ENCODE data around the gene GALNT6.
"Not testable (repeated sequence)": the region's sequence is repeated elsewhere in the genome, so short reads cannot be mapped to it uniquely, and the experiment has no call there.

GALNT6 gene

GRCh38 chr12:51357374-51358047 lies 33.7 kb downstream of the GALNT6 start:
- no peak for DNase-seq (ENCODE audit: low read depth)

- peak; percentile 28 for DNase-seq (ENCODE audit: low read depth)
Measured at GRCh38 chr12:51351913-51352532, 39.2 kb downstream of the GALNT6 start.

DNA sequence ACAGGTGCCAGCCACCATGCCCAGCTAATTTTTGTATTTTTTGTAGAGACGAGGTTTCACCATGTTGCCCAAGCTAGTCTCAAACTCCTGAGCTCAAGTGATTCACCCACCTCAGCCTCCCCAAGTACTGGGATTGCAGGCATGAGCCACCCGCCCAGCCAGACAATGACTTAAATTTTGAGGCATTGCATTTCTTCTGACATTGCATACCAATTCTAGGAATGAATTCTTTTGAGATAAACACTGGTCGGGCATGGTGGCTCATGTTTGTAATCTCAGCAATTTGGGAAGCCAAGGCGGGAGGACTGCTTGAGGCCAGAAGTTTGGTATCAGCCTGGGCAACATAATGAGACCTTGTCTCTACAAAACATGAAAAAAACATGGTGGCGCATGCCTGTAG lies 42.2 kb downstream of the GALNT6 start:
- no peak for DNase-seq (ENCODE audit: low read depth)

GRCh38 chr12:51348116-51348515 lies 43.1 kb downstream of the GALNT6 start:
- no peak for DNase-seq (ENCODE audit: low read depth)

DNA sequence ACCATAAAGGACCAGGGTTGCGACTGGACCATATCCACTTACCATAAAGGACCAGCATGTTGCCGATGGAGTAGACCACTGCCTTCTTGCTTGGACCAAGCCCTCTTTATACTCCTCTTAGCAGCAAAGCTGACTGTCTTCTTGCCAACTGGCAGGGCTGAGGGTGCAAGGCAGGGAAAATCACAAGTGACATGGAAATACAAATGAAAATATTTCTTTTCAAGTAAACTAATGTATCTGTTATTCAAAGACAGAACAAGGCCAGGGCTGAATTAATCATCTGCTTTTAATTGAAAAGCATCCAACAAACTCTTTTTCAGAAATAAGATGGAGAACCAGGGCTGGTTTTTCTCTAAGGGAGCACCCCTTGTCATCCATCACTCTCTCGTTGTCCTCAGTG lies 44.6 kb downstream of the GALNT6 start, which contains the start of gene CELA1:
Gene CELA1, minus strand, starts transcription at position 99 of the 400 bp plus-strand sequence. Its CDS starts 41 bp downstream, at position 58.
- no peak for DNase-seq (ENCODE audit: low read depth)

- DNase-seq (ENCODE audit: low read depth), result no peak
Measured at GRCh38 chr12:51345681-51346080, 45.5 kb downstream of the GALNT6 start.

DNA sequence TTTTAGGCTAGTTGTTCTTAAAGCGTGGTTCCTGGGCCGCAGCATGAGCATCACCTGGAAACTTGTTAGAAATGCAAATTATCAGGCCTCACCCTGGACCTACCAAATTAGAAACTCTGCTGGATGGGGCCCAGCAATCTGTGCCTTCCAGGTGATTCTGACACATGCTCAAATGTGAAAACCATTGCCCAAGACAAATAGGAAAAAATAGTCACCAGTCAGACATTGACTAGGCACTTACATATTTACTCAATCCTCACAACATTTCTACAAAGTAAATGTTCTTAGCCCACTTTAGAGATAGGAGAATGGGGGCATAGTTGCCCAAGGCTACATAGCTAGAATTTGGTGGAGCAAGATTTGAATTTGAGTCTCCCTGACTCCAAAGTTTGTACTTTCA lies 48.0 kb downstream of the GALNT6 start:
- no peak for DNase-seq (ENCODE audit: low read depth)

DNA sequence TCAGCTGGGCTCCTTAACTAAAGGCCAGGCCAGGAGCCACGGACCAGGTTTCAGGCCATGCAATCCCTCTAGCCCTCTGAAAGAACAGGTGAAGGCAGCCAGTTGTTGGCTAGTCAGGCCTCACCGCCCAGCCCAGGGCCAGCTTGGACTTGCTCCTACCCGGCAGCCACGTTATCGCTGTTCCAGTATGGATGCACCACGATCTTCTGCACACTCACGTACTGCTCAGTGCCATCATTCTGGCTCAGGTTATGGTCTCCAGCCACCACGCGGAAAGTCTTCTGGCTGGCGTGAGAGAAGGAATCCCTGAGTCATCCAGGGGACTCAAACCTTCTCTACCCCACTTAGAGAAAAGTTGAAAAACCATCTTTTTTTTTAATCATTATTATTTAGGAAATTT lies 48.8 kb downstream of the GALNT6 start:
- DNase-seq (ENCODE audit: low read depth), result no peak

DNA sequence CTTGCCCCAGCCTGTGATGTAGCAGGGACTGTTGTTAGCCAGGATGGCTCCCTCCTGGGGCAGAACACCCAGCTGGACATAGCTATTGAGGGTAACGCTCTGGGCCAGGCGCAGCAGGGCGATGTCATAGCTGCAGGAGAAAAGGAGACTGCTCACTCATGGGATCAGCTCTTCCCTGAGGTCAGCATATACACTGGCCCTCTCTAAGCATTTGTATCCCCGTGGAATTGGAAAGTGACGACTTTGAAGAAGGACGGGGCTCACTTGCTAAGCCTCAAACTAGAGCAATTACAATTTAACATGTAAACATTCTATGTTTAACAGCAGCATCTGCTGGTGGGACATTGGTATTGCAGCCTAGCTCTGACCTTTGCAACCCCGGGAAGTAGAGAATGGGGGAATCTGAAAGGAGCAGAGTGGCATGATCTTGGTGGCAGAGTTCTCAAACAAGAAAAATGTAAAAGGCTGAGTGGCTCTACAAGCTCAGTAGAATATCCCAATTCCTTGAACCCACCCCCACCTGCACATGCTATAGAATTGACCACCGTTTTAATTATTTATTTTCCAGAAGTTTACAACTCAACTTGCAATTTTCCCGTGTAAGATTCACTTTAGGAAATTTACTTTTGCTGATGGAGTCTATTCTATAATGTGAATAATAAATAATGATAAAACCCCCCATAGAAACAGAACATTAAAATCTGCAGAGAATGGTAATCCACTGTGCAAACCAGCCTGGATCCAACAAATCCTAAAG lies 49.8 kb downstream of the GALNT6 start:
- peak; percentile 60 for DNase-seq (ENCODE audit: low read depth)

- no peak for DNase-seq (ENCODE audit: low read depth)
Measured at GRCh38 chr12:51339750-51340149, 51.5 kb downstream of the GALNT6 start.

- DNase-seq (ENCODE audit: low read depth), result not testable (repeated sequence)
Measured at GRCh38 chr12:51337336-51337735, 53.9 kb downstream of the GALNT6 start.

GRCh38 chr12:51335931-51336330 lies 55.3 kb downstream of the GALNT6 start:
- DNase-seq (ENCODE audit: low read depth), result no peak

- DNase-seq (ENCODE audit: low read depth), result no peak
Measured at GRCh38 chr12:51334764-51335163, 56.4 kb downstream of the GALNT6 start.

GRCh38 chr12:51333536-51333935 lies 57.7 kb downstream of the GALNT6 start:
- DNase-seq (ENCODE audit: low read depth), result no peak

GRCh38 chr12:51330186-51330585 lies 61.0 kb downstream of the GALNT6 start:
- no peak for DNase-seq (ENCODE audit: low read depth)

GRCh38 chr12:51329742-51330141 lies 61.5 kb downstream of the GALNT6 start:
- DNase-seq (ENCODE audit: low read depth), result no peak

- DNase-seq (ENCODE audit: low read depth), result no peak
Measured at GRCh38 chr12:51328587-51328986, 62.6 kb downstream of the GALNT6 start.

DNA sequence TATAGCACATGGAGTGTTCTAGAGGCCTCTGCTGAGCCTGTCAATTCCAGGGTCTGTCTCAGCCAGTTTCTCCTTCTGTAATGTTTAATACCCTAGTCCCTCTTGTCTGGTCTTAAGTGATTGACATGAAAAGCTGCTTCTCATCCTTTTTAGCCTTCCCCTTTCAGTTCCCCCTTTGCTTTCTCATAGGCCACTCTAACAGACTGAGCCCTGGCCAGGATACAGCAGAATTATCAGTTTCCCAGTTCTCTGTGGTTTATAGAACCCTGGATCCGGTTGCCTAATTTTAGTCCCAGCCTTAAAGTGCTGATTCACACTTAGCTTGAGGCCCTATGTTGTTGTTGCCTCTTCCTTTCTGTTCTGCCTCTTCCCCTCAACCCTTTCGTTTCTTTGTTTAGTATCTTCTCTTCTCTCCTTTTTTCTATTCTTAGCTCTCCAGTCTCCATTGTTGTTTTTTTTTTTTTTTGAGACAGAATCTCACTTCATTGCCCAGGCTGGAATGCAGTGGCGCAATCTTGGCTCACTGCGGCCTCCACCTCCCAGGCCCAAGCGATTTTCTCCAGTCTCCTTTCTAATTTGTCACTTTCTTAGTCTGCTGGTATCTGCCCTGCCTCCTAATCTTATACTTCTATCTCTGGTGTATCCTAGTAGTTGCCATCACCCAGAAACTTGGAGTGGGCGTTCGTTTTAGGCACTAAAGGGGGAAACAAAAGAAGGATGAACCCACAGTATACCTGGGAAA lies 64.3 kb downstream of the GALNT6 start:
- no peak for DNase-seq (ENCODE audit: low read depth)

DNA sequence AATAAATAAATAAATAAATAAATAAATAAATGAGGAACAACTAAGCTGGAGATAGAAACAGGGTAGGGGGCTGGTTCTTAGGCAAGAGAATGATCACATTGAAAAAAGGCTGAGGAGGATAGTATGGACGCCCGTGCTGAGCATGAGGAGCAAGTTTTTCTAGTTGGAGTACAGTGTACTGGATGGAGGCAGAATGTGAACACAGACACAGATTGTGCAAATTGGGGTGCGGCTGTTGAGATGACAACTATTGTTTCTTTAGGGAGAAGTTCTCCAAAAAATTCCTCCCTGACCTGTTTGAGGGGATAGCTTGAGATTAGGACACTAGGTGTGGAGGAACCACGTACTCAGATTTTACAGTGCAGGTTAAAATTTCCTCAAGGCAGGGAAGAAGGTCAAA lies 66.3 kb downstream of the GALNT6 start:
- DNase-seq (ENCODE audit: low read depth), result no peak

DNA sequence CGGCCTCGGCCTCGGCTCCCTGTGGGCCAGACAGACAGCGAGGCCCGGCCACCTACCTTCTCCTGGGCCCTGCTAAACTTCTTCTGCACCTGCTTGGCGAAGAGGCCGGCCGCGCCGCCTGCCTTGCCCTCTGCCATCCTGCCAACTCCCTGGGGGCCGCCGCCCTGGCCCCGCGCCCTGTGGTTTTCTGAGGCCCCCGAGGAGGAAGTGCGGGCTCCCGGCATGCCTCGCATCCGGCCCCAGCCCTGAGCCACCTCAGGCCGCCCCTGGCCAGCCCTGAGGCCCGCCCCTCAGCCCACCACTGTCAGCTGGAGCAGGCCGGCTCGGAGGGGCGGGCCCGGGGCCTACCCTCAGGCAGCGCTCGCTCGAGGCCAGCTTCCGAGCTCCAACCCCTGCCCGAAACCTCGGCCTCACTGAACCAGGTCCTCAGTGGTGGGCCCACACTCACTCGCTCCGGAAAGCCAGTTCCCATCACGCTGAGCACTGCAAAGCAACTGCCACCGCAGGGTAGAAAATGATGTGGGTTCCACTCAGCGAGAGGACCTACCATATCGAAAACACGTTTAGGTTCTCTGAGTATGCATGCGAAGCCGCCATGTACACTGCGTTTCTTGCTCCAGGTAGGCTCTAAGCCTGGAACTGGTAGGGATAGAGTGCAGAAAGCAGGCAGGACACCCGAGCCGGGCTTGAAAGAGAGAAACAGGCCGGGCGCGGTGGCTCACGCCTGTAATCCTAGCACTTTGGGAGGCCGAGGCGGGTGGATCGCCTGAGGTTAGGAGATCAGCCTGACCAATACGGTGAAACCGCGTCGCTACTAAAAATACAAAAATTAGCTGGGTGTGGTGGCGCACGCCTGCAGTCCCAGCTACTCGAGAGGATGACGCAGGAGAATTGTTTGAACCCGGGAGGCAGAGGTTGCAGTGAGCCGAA lies 67.0 kb downstream of the GALNT6 start, which contains the start of gene BIN2:
Gene BIN2, minus strand, starts transcription at position 209 of the 930 bp plus-strand sequence. Its CDS starts 72 bp downstream, at position 137.
- DNase-seq (ENCODE audit: low read depth), result peak; percentile 41

Measured in T follicular helper cell (primary cell).